Measurements from ENCODE around the gene PLXNB3. TPM values are rescaled to one million over a fixed set of nuclear protein-coding genes. Genes with fewer than 3 reads are reported as not detected.
"Not testable (repeated sequence)": the region's sequence is repeated elsewhere in the genome, so short reads cannot be mapped to it uniquely, and the experiment has no call there.

PLXNB3 gene
- total and polyA plus RNA-seq, 4 donors = 0.11 to 0.69 (median 0.46) TPM

DNA sequence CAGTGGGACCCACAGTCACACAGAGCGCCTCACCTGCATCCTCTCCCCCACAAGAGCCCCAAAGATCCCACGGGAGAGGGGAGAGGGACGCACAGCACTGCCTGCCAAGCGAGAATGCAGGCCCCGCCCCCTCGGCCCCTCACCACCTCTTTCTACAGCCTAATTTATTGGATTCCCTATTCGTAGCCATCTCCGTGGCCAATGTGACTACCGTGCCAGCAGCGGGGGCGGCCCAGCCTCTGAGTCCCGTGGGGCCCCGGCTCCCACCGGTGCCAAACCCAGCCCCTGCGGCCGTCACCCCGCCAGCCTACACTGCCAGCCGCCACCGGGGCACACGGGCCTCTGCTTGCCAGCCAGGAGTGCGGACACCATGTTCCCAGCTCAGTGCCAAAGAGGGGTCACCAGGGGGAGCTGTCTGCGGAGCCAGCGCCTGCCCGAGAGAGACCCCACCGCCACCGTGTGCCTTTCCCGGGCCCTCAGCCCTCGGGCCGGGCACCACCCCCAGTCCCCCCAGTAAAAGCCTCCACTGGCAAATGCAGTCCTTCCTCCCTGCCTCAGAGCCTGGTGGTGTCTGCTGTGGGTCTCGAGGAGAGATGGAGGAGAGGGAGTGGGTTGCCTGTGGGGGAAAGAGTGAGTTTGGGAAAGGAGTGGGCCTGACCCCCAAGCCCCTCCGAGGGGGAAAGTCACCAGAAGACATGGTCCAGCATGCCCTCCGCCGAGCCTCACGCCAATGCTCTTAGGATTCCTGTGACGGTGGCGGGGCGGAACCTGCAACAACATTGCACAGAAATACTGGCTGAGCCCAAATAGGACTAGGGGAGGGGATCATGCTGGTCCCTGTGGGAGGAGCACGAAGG is 19.6 kb upstream of the PLXNB3 start:
- TF ChIP-seq, protein P1, sequence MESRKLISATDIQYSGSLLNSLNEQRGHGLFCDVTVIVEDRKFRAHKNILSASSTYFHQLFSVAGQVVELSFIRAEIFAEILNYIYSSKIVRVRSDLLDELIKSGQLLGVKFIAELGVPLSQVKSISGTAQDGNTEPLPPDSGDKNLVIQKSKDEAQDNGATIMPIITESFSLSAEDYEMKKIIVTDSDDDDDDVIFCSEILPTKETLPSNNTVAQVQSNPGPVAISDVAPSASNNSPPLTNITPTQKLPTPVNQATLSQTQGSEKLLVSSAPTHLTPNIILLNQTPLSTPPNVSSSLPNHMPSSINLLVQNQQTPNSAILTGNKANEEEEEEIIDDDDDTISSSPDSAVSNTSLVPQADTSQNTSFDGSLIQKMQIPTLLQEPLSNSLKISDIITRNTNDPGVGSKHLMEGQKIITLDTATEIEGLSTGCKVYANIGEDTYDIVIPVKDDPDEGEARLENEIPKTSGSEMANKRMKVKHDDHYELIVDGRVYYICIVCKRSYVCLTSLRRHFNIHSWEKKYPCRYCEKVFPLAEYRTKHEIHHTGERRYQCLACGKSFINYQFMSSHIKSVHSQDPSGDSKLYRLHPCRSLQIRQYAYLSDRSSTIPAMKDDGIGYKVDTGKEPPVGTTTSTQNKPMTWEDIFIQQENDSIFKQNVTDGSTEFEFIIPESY (IDR thresholded peaks at IDR 0.05) = no peak
- no peak for TF ChIP-seq REST (IDR thresholded peaks at IDR 0.05)
- TF ChIP-seq HNF4A (conservative IDR thresholded peaks at IDR 0.05) = no peak
- TF ChIP-seq, protein P2, sequence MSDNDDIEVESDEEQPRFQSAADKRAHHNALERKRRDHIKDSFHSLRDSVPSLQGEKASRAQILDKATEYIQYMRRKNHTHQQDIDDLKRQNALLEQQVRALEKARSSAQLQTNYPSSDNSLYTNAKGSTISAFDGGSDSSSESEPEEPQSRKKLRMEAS (IDR thresholded peaks at IDR 0.05) = no peak
- TF ChIP-seq GABPA (IDR thresholded peaks at IDR 0.05 in 1 of 2, conservative IDR thresholded peaks at IDR 0.05 in 1 of 2) = no peak
- no peak for TF ChIP-seq YY1 (IDR thresholded peaks at IDR 0.05)
- no peak for TF ChIP-seq RAD21 (IDR thresholded peaks at IDR 0.05)
- TF ChIP-seq CTCF (IDR thresholded peaks at IDR 0.05; ENCODE audit: low read depth, low read length, missing input control) = no peak
- TF ChIP-seq RXRA (IDR thresholded peaks at IDR 0.05) = no peak
- TF ChIP-seq JUND (IDR thresholded peaks at IDR 0.05) = no peak
- TF ChIP-seq ATF3 (IDR thresholded peaks at IDR 0.05) = no peak
- no peak for TF ChIP-seq FOXA2 (IDR thresholded peaks at IDR 0.05)
- no peak for TF ChIP-seq FOXA1 (IDR thresholded peaks at IDR 0.05)
- no peak for TF ChIP-seq EGR1 (IDR thresholded peaks at IDR 0.05; ENCODE audit: low read depth in 2 of 2)
- no peak for TF ChIP-seq NR2F2 (IDR thresholded peaks at IDR 0.05)
- TF ChIP-seq SP1 (IDR thresholded peaks at IDR 0.05) = no peak
- TF ChIP-seq HNF4G (IDR thresholded peaks at IDR 0.05) = no peak
- no peak for TF ChIP-seq TAF1 (conservative IDR thresholded peaks at IDR 0.05)
- 22% methylated on average over 38 of the region's 38 CpGs for WGBS
- DNase-seq (ENCODE audit: low spot score) = no peak
- Histone ChIP-seq H3K4me1 (ENCODE audit: control insufficient read depth in 4 of 4, insufficient read depth in 4 of 4, low read length in 3 of 4) (no peaks in the 10 kb centered on the region), H3K27me3 (ENCODE audit: control insufficient read depth in 4 of 4, insufficient read depth in 4 of 4, low read length in 3 of 4) (no peaks in the 10 kb centered on the region), H3K9ac (ENCODE audit: low read depth in 1 of 2, low read length in 2 of 2) (no peak overlapping the region), H3K27ac (ENCODE audit: low read depth in 1 of 2, low read length in 2 of 2) (no peak overlapping the region), H3K36me3 (ENCODE audit: control insufficient read depth in 4 of 4, insufficient read depth in 3 of 4, low read depth in 1 of 4, low read length in 3 of 4) (peaks cover 0 to 4% (median 0%) of the 10 kb centered on the region in 4 donors), H3K4me3 (ENCODE audit: low read depth in 1 of 3, low read length in 3 of 3) (no peak overlapping the region), H3K9me3 (ENCODE audit: control insufficient read depth in 4 of 4, low read length in 3 of 4) (no peaks in the 10 kb centered on the region)

- not testable (repeated sequence) for H3K4me3 ChIP-seq (ENCODE audit: low read depth in 1 of 3, low read length in 3 of 3); H3K27ac ChIP-seq (ENCODE audit: low read depth in 1 of 2, low read length in 2 of 2); H3K4me1 ChIP-seq (ENCODE audit: control insufficient read depth in 4 of 4, insufficient read depth in 4 of 4, low read length in 3 of 4); H3K36me3 ChIP-seq (ENCODE audit: control insufficient read depth in 4 of 4, insufficient read depth in 3 of 4, low read depth in 1 of 4, low read length in 3 of 4); H3K27me3 ChIP-seq (ENCODE audit: control insufficient read depth in 4 of 4, insufficient read depth in 4 of 4, low read length in 3 of 4); DNase-seq (ENCODE audit: low spot score); H3K9me3 ChIP-seq (ENCODE audit: control insufficient read depth in 4 of 4, low read length in 3 of 4); H3K9ac ChIP-seq (ENCODE audit: low read depth in 1 of 2, low read length in 2 of 2)
- WGBS = 43% methylated on average over 12 of the region's 12 CpGs
Measured at GRCh38 chrX:153745067-153745433, 19.0 kb upstream of the PLXNB3 start.
